GM12878 (cell line): ENCODE measurements around the gene CFAP299. TPM values are rescaled to one million over a fixed set of nuclear protein-coding genes. Genes with fewer than 3 reads are reported as not detected.

Experiments used
- ATAC-seq: fragments of 200-7000 bp; cut with Tn5 transposase; 3 replicates; pipeline ENCODE4 v1.9.1; 2020; ENCODE audit warnings: mild to moderate bottlenecking, moderate library complexity
- BruUV-seq: library from RNA; stranded (reverse); fragments of 400-500 nt; replicated peaks from 2 replicates; lab custom pipeline; 2021; lab: Mats Ljungman, UMichigan
- CTCF ChIA-PET: fragments of 300-600 bp; sonication (Branson Sonifier 250); formaldehyde crosslinking; extraction: SDS; loops from one replicate; lab custom pipeline; 2021; ENCODE audit warnings: inconsistent platforms; lab: Yijun Ruan, JAX
- POLR2A ChIA-PET: fragments of 350-600 bp; formaldehyde crosslinking; extraction: SDS; loops from one replicate; lab custom pipeline; 2021; ENCODE audit warnings: inconsistent platforms; lab: Charles Lee
- RAD21 ChIA-PET: fragments of 300-600 bp; sonication (Branson Sonifier 250); formaldehyde crosslinking; loops from one replicate; lab custom pipeline; 2023; ENCODE audit warnings: antibody characterized with exemption; ENCODE audit not compliant: unreplicated experiment; lab: Charles Lee
- SMC1A ChIA-PET: fragments of 300-600 bp; sonication (Branson Sonifier 250); formaldehyde crosslinking; loops from one replicate; lab custom pipeline; 2023; ENCODE audit not compliant: unreplicated experiment, uncharacterized antibody; lab: Charles Lee
- DNase-seq: peaks from one replicate; pipeline ENCODE4 v3.0.0-alpha.2; 2011; ENCODE audit warnings: low read depth, low spot score
- FAIRE-seq: peaks from 3 replicates; lab custom pipeline; 2011; peaks lifted over from hg19 to GRCh38; lab: Jason Lieb, UNC
- H2AFZ ChIP-seq: 2 replicates; pipeline ENCODE4 v1.6.0; 2011; ENCODE audit warnings: low read depth, low read length, control low read depth; ENCODE audit not compliant: control insufficient read depth
- H3K27ac ChIP-seq: 2 replicates; pipeline ENCODE4 v1.5.1; 2011; ENCODE audit warnings: control low read depth; ENCODE audit not compliant: control insufficient read depth, insufficient read depth
- H3K27me3 ChIP-seq, 2 experiments: replicated peaks in 1 of 2; 2 replicates each; pipeline versions ENCODE4 v1.6.0 to v1.6.1; 2011; ENCODE audit warnings: low read length in 1 of 2; ENCODE audit not compliant: control insufficient read depth in 2 of 2, insufficient read depth in 2 of 2
- H3K36me3 ChIP-seq, 2 experiments: 2 replicates each; pipeline ENCODE4 v1.5.1; 2011; ENCODE audit warnings: low read length in 1 of 2; ENCODE audit not compliant: control insufficient read depth in 2 of 2, insufficient read depth in 2 of 2
- H3K4me1 ChIP-seq: 2 replicates; pipeline ENCODE4 v1.6.1; 2011; ENCODE audit warnings: mild to moderate bottlenecking, low read length, moderate library complexity, mixed read lengths; ENCODE audit not compliant: control insufficient read depth, insufficient read depth
- H3K4me2 ChIP-seq: 2 replicates; pipeline ENCODE4 v1.6.0; 2011; ENCODE audit warnings: control low read depth; ENCODE audit not compliant: control insufficient read depth, insufficient read depth
- H3K4me3 ChIP-seq: fragments of 200-600 bp; sonication (generic); 2 replicates; pipeline ENCODE4 v1.5.1; 2016
- H3K79me2 ChIP-seq: 2 replicates; pipeline ENCODE4 v1.6.0; 2011; ENCODE audit warnings: low read length; ENCODE audit not compliant: control insufficient read depth, insufficient read depth
- H3K9ac ChIP-seq: 2 replicates; pipeline ENCODE4 v1.8.0; 2011; ENCODE audit warnings: low read length, control low read depth, mixed read lengths; ENCODE audit not compliant: control insufficient read depth, insufficient read depth
- H3K9me3 ChIP-seq: replicated peaks from 3 replicates; pipeline ENCODE4 v1.5.1; 2011; ENCODE audit warnings: mild to moderate bottlenecking, low read length; ENCODE audit not compliant: control insufficient read depth, insufficient read depth
- H4K20me1 ChIP-seq: 2 replicates; pipeline ENCODE4 v1.6.0; 2011; ENCODE audit not compliant: control insufficient read depth, insufficient read depth
- CHD1 ChIP-seq: IDR thresholded peaks from 2 replicates; pipeline ENCODE4 v1.6.1; 2012; ENCODE audit warnings: low read depth, low read length, improper control_type of control experiment
- MEF2B ChIP-seq: fragments of 450-650 bp; IDR thresholded peaks from 2 replicates; pipeline ENCODE4 v1.6.1; 2018; ENCODE audit warnings: mild to moderate bottlenecking, moderate library complexity; ENCODE audit not compliant: partially characterized antibody, poor library complexity, severe bottlenecking
- NFYA ChIP-seq: IDR thresholded peaks from 2 replicates; pipeline ENCODE4 v1.6.1; 2011; ENCODE audit warnings: low read depth, mild to moderate bottlenecking, low read length, improper control_type of control experiment, borderline replicate concordance
- RUNX3 ChIP-seq: IDR thresholded peaks from 2 replicates; pipeline ENCODE4 v1.6.1; 2012; ENCODE audit warnings: low read length, inconsistent platforms
- SRF ChIP-seq, 2 experiments: IDR thresholded peaks; 2 replicates each; pipeline ENCODE4 v1.6.1; 2011; ENCODE audit warnings: low read depth in 2 of 2, low read length in 2 of 2, mild to moderate bottlenecking in 1 of 2, moderate library complexity in 1 of 2
- STAT1 ChIP-seq: fragments of 450-650 bp; conservative IDR thresholded peaks from 2 replicates; pipeline ENCODE4 v1.6.1; 2014; ENCODE audit warnings: antibody characterized with exemption, mild to moderate bottlenecking
- WGBS: methylation state at CpG from one replicate; pipeline ENCODE4 v1.1.6; 2016; ENCODE audit warnings: low lambda C conversion rate; ENCODE audit not compliant: insufficient replicate concordance, insufficient coverage; ENCODE audit errors: missing lambda C conversion rate; 5-methylcytosine and 5-hydroxymethylcytosine counted together
- in situ Hi-C: fragments of 300-500 bp; cut with MboI; formaldehyde crosslinking; loops from 9 replicates; pipeline ENCODE4 v1.14.3; 2018; ENCODE audit warnings: mixed read lengths
- intact Hi-C: fragments of 100-400 bp; cut with micrococcal nuclease; formaldehyde crosslinking; loops from one replicate; pipeline ENCODE4 v1.14.2; 2022; ENCODE audit not compliant: unreplicated experiment
- polyA plus RNA-seq, 11 experiments: library from polyadenylated mRNA; depleted of rRNA in 4 of 11; unstranded in 6 of 11; stranded (reverse) in 5 of 11; fragments of >200 nt; fragmentation: Nextera tagmentation in 4 of 11; fragmentation: Illumina TruSeq in 1 of 11; extraction: Ambion mirVana in 4 of 11; extraction: Trizol in 1 of 11; gene quantifications; 1 replicate in 1 of 11; 2 replicates in 10 of 11; pipeline versions ENCODE4 v1.2.1 to v1.2.3, GENCODE V29; 2011 to 2016; ENCODE audit warnings: inconsistent platforms in 2 of 11, missing spikeins in 2 of 11, low read depth in 1 of 11
- total RNA-seq, 4 experiments: library from RNA; depleted of rRNA in 3 of 4; stranded (reverse); fragments of >200 nt in 3 of 4; fragmentation: Illumina TruSeq in 1 of 4; extraction: Trizol in 1 of 4; gene quantifications; 2 replicates each; pipeline versions ENCODE4 v1.2.1 to v1.2.3, GENCODE V29; 2013 to 2021
- TF ChIP-seq, protein P1 (sequence below): fragments of 450-650 bp; IDR thresholded peaks from 2 replicates; pipeline ENCODE4 v1.6.1; 2016; ENCODE audit warnings: mild to moderate bottlenecking
- TF ChIP-seq, protein P2 (sequence below): fragments of 450-650 bp; IDR thresholded peaks from 2 replicates; pipeline ENCODE4 v1.6.1; 2017; ENCODE audit warnings: mild to moderate bottlenecking, moderate library complexity
- TF ChIP-seq, protein P3 (sequence below): IDR thresholded peaks from 2 replicates; pipeline ENCODE4 v1.6.1; 2011; ENCODE audit warnings: low read depth, mild to moderate bottlenecking, low read length, moderate library complexity, borderline replicate concordance; ENCODE audit errors: extremely low read depth

The CFAP299 gene
- total and polyA plus RNA-seq, 10 of the 15 experiments (the other 5 are each of a cell fraction or from before 2014, with no cell fraction given) = 0.06 to 0.34 TPM; not detected in 8

DNA sequence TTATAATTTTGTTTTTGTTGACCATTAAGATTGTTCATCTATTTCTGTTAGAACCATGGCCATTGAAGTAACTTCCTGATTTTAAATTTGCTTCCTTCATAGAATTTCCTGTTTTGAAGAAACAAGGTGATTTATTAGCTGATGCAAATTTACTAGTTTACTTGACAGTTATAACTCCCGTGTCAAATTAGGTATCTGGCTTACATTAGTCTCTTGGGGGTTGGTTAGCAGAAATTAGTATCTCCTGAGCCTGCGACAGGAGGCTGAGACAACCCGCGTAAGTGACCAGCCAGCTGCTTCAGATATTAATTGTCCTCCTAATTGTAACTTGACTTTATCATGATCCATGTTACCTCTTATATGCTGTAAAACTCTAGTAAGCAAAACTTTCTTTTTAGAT, 154.3 kb downstream of the CFAP299 start (continued):
- TF ChIP-seq, protein P1, sequence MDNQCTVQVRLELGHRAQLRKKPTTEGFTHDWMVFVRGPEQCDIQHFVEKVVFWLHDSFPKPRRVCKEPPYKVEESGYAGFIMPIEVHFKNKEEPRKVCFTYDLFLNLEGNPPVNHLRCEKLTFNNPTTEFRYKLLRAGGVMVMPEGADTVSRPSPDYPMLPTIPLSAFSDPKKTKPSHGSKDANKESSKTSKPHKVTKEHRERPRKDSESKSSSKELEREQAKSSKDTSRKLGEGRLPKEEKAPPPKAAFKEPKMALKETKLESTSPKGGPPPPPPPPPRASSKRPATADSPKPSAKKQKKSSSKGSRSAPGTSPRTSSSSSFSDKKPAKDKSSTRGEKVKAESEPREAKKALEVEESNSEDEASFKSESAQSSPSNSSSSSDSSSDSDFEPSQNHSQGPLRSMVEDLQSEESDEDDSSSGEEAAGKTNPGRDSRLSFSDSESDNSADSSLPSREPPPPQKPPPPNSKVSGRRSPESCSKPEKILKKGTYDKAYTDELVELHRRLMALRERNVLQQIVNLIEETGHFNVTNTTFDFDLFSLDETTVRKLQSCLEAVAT = no peak
- TF ChIP-seq MEF2B (no peak), STAT1 (no peak)
- TF ChIP-seq, protein P2, sequence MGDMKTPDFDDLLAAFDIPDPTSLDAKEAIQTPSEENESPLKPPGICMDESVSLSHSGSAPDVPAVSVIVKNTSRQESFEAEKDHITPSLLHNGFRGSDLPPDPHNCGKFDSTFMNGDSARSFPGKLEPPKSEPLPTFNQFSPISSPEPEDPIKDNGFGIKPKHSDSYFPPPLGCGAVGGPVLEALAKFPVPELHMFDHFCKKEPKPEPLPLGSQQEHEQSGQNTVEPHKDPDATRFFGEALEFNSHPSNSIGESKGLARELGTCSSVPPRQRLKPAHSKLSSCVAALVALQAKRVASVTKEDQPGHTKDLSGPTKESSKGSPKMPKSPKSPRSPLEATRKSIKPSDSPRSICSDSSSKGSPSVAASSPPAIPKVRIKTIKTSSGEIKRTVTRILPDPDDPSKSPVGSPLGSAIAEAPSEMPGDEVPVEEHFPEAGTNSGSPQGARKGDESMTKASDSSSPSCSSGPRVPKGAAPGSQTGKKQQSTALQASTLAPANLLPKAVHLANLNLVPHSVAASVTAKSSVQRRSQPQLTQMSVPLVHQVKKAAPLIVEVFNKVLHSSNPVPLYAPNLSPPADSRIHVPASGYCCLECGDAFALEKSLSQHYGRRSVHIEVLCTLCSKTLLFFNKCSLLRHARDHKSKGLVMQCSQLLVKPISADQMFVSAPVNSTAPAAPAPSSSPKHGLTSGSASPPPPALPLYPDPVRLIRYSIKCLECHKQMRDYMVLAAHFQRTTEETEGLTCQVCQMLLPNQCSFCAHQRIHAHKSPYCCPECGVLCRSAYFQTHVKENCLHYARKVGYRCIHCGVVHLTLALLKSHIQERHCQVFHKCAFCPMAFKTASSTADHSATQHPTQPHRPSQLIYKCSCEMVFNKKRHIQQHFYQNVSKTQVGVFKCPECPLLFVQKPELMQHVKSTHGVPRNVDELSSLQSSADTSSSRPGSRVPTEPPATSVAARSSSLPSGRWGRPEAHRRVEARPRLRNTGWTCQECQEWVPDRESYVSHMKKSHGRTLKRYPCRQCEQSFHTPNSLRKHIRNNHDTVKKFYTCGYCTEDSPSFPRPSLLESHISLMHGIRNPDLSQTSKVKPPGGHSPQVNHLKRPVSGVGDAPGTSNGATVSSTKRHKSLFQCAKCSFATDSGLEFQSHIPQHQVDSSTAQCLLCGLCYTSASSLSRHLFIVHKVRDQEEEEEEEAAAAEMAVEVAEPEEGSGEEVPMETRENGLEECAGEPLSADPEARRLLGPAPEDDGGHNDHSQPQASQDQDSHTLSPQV = no peak
- TF ChIP-seq, all 136 proteins: peak for 0

DNA sequence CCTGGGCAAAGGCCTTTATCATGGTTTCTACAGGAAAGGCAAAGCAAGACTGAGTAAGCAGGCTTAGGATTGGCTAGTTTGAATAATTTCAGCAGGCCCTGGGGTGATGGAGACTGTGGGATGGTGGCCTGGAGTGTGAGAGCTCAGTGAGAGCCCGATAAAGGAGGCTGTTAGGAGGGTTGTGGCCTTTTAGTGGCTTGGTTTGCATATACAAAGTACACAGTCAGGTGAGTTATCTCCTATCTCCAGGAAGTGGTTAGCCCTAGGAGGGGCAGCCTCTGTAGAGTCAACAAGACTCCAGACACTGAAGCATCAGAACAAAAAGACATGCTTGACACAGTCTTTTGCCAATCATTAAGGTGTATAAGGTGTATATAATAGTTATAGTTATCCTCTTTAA, 157.2 kb downstream of the CFAP299 start:
- H3K4me3 ChIP-seq = no peak overlapping the region
- H3K4me2 ChIP-seq = no peak overlapping the region
- 8% methylated on average over 1 of the region's 1 CpG for WGBS
- ChIA-PET SMC1A (no interaction called here), POLR2A (no interaction called here), RAD21 (no interaction called here), CTCF (interaction anchor here (1.4 kb wide), 1 partner anchor 16 kb away, joined by 3 read pairs; no protein-coding TSS in a partner anchor)
- H3K9me3 ChIP-seq = no peaks in the 10 kb centered on the region; the same call in 2 of the 3 replicates
- BruUV-seq = no TSS peak
- no peak overlapping the region for H3K9ac ChIP-seq
- ATAC-seq = no peak
- FAIRE-seq = no peak
- H3K79me2 ChIP-seq = no peaks in the 10 kb centered on the region
- no peaks in the 10 kb centered on the region for H4K20me1 ChIP-seq
- no peaks in the 10 kb centered on the region for H3K4me1 ChIP-seq
- H3K27me3 ChIP-seq = no peaks in the 10 kb centered on the region
- no peaks in the 10 kb centered on the region for H3K36me3 ChIP-seq
- DNase-seq = no peak
- in situ Hi-C loops (no loop called here), intact Hi-C loops (no loop called here)
- H3K27ac ChIP-seq = no peak overlapping the region
- no peak overlapping the region for H2AFZ ChIP-seq
- TF ChIP-seq STAT1 (no peak), SRF (IDR thresholded peaks at IDR 0.05; ENCODE audit: low read depth in 2 of 2, low read length in 2 of 2) (no peak), NFYA (no peak), CHD1 (no peak), RUNX3 (no peak)
- TF ChIP-seq, protein P3, sequence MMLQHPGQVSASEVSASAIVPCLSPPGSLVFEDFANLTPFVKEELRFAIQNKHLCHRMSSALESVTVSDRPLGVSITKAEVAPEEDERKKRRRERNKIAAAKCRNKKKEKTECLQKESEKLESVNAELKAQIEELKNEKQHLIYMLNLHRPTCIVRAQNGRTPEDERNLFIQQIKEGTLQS = no peak
